ENCODE results near the gene RAB9A. TPM values are rescaled to one million over a fixed set of nuclear protein-coding genes. Genes with fewer than 3 reads are reported as not detected.

Gene RAB9A
- total and polyA plus RNA-seq, 9 of the 15 experiments (the other 6 are each of a cell fraction or from before 2014, with no cell fraction given): 13.5 to 20.8 (median 17.7) TPM

DNA sequence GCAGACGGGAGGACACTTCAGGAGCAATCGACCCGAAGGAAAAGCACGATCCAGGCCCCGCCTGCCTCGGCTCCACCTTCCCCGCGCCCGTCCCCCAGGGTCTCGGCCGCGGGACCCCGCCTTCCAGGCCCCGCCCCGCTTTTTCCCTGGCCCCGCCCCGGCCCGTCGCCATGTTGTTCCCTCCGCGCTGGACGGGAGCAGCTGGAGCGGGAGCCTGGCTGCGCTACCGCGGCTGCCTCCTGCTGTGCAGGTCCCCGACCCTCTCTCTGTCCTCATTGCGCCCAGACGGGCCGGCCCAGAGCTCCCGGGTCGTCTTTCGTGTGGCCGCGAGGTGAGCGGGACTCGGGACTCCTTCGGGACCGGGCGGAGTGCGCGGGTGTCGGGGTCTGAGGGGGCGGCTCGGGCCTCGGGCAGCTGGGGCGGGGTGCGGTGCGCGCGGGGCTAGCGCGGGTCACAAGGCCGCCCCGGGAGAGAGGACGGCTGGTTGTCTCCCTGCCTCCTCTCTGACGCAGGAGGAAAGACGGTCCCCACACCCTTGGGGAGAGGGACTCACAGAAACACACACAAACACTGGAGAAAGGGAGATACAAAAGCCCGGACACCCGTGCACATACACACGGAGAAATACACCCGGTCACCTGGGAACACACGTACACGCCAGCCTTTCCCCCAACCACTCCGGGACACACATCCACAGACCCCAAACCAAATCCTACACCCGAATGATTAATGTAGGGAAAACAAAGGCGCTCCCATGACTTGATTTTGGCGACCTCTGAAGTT is at the start of gene RAB9A (continued):
- TF ChIP-seq UBTF (IDR thresholded peaks at IDR 0.05; ENCODE audit: borderline replicate concordance in 1 of 2, low read depth in 2 of 2, low read length in 2 of 2): 0 out of 4 replicates have a peak, but pooled peaks of 1 of the 2 experiments have one; percentile 8
- TF ChIP-seq HMGN3 (IDR thresholded peaks at IDR 0.05; ENCODE audit: borderline replicate concordance, extremely low read depth, insufficient read length, low read depth, low read length): peak; percentile 44
- no peak for TF ChIP-seq ZNF384 (IDR thresholded peaks at IDR 0.05; ENCODE audit: low read depth, low read length)
- TF ChIP-seq KDM5B (IDR thresholded peaks at IDR 0.05; ENCODE audit: insufficient replicate concordance, low read depth, low read length): peak; percentile 76
- 0 out of 2 replicates have a peak, but pooled peaks have one; percentile 4 for TF ChIP-seq CBFA2T3 (IDR thresholded peaks at IDR 0.05)
- no peak for TF ChIP-seq ZNF589 (CRISPR knock-in tag; IDR thresholded peaks at IDR 0.05; ENCODE audit: low read depth)
- no peak for TF ChIP-seq CEBPZ (IDR thresholded peaks at IDR 0.05; ENCODE audit: borderline replicate concordance, low read depth, low read length)
- TF ChIP-seq SMARCA4 (IDR thresholded peaks at IDR 0.05): no peak
- peak; percentile 33; the same call in 1 of the 2 replicates for TF ChIP-seq ZBTB40 (IDR thresholded peaks at IDR 0.05)
- no peak for TF ChIP-seq ZBTB40 (CRISPR knock-in tag; IDR thresholded peaks at IDR 0.05)
- no peak for TF ChIP-seq ZNF217 (CRISPR knock-in tag; IDR thresholded peaks at IDR 0.05)
